HG03108 (cell line): Measurements from ENCODE around the gene CKB.
"Not testable (repeated sequence)": the region's sequence is repeated elsewhere in the genome, so short reads cannot be mapped to it uniquely, and the experiment has no call there.

Experiments
- ATAC-seq: cut with Tn5 transposase; IDR thresholded peaks from one replicate; pipeline ENCODE4 v1.9.1; 2021; ENCODE audit warnings: moderate library complexity; ENCODE audit not compliant: unreplicated experiment

Gene CKB

DNA sequence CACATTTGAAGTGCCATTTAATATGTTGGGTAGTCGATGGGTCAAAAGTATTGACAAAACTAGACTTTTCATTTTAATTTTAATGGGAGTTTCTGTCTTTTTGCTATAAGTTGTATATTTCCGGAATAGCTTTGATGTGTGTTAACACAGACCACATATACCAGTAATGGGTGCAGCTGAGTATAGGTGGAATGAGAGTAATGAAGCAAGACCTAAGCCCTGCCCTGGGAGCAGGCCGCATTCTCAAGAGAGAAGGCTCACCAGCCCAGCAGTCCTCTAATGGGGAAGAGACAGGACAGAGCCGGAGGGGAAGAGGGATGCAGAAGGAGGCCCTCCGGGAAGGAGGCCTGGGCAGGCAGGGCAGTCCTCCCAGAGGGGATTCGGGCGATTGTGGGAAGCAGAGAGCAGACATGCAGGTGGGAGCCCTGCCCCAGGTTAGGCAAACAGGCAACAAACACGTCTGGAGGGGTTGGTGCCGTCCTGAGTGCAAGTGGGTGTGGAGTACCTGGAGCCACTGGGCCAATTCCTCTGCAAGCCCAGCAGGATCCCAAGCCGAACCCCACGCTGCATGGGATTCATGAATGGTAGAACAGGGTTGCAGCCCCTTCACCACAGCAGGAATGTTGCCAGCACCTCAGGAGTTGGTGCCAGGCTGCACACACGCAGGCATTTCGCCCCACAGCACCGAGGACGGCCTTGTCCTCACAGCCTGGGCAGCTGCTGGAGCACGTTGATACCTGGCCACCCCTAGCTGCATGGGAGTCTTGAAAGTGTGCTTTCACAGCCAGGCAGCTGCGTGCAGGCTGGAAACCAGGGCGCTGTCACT is 7.8 kb downstream of the CKB start:
- ATAC-seq, result no peak

DNA sequence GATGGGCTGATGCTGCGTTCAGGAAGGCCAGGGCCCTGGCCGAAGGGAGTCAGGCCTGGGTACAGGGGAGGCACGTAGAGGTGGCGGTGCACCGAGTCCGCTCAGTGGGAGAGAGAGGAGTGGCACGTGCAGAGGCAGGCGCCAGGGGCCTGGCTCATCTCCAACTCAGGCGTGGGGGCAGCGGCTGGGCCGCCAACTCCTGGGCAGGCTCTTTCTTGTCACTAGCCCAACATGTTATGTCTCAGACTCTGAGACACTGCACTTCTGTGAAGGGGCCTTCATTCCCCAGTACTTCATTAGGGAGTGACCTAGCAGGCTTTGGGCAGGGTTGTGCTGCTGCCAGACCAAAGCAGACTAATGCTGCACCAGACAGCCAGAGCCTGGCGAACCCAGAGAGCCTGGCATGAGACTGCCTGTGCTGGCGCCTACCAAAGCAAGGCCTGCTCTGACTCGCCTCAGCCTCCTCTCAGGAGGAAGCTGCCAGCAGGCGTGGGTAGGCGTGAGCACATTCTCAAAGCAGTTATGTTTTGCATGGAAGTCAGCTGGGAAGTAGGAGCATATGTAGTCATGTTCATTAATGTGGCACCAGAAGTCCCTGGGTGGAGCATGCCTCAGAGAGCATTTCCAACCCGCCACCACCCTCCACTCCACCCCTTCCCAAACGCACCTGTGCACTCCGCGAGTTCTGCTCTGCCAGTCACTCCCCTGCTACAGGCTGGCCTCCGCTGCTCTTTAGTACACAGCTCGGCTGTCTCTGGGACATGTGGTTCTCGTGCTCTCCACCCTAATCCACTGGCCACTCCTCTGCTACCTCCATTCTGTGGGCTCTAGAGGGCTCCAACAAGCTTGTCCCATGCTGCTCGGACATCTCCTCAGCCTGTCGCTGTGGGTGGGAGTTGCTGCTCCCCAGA is 9.7 kb downstream of the CKB start:
- no peak for ATAC-seq

- not testable (repeated sequence) for ATAC-seq
Observed at GRCh38 chr14:103512180-103512579, 10.4 kb downstream of the CKB start.

- no peak for ATAC-seq
Observed at GRCh38 chr14:103510724-103511693, 11.6 kb downstream of the CKB start.

DNA sequence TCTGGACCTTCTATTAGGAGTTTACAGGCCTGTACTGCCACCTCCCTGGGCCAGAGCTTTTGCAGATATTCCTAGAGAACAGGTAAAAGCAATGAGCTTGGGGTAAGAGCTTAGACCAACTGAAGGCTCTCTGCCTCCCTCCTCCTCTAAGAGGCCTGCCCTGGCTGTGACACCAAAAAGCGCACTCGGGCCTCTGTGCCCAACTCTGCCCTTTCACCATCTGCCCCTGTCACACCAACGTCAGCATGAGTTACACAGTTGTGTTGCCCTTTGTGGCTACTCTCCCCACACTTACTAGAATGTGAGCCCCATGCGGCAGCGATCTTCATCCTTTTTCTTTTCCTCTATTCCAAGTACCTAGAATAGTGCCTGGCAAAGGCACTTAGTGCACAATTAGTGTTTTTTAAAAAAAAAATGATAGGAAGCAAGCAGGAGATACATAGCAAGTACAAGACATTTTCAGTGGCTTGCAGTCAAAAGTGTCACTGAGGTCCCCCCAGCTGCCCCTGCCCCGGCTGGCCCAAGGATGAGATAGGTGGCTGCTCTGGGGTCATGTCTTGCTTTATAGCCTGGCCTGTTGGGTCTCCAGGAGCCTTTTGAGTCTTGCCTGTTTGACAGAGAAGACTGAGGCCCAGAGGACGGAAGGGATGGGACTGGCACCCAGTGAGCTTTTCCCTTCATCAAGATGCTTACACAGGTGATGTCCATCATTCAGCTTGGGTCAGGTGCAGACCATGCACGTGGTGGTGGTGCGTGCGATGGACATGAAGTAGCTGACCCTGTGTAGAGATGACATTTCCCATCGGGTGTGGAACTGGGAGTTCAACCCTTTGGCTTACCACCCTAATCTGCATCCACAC is 12.5 kb downstream of the CKB start:
- ATAC-seq, result no peak

DNA sequence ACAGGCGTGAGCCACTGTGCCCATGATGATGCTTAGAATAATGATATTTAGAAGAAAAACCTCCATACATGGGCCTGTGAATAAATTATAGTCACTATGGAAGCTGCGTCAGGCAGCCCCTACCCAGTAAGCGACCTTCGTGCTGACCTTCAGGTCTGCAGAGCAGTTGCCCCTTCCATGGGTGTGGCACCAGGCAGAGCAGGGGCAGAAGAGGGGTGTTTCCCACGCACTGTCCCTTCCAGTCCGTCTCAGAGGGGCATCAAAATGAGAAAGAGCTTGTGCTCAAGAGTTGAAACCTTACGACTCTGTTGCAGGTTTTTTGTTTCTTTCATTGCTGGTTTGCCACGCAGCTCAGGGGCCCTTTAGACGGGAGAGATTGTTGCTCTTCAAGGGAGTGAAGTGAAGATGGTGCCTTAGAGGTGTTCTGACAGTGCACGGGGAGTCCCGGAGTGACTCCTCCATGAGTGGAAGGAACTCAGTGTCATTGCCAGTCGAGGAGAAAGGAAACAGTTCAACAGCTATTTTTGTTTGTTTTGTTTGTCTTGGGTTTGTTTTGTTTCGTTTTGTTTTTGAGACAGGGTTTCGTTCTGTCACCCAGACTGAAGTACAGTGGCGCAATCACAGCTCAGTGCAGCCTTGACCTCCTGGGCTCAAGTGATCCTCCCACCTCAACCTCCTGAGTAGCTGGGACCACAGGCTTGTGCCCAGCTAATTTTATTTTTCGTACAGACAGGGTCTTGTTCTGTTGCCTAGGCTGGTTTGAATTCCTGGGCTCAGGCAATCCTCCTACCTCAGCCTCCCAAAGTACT is 13.9 kb downstream of the CKB start:
- no peak for ATAC-seq

DNA sequence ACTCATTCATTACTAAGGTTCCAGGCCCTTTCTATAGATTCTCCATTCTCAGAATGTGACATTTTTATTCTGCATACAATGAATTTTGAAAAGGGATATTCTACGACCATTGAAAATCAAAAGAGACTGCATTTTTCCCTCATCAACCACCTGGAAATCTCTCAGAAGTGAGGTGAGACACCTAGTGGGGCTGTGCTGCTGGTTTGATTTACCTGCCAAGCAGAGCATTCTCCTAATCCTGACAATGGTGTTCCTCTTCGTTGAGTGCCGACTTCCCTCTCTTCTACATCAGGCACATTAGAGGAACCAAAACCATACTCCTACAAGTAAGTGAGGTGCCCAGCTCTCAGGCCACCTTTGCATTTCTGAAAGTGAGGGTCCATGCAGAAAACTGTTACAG is 14.9 kb downstream of the CKB start:
- no peak for ATAC-seq

GRCh38 chr14:103504991-103505565 is 17.6 kb downstream of the CKB start:
- ATAC-seq, result no peak

DNA sequence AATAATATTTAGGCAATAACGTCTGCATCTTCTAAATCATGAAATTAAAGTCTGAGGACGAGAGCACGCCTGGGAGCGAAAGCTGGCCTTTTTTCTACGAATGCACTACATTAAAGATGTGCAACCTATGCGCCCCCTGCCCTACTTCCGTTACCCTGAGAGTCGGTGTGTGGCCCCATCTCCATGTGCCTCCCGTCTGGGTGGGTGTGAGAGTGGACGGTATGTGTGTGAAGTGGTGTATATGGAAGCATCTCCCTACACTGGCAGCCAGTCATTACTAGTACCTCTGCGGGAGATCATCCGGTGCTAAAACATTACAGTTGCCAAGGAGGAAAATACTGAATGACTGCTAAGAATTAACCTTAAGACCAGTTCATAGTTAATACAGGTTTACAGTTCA is 19.3 kb downstream of the CKB start:
- ATAC-seq, result no peak

DNA sequence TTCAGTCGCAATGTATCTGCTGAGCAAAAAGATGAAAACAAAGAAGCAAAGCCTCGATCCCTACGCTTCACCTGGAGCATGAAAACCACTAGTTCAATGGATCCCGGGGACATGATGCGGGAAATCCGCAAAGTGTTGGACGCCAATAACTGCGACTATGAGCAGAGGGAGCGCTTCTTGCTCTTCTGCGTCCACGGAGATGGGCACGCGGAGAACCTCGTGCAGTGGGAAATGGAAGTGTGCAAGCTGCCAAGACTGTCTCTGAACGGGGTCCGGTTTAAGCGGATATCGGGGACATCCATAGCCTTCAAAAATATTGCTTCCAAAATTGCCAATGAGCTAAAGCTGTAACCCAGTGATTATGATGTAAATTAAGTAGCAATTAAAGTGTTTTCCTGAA is 19.8 kb downstream of the CKB start:
- ATAC-seq, result no peak

DNA sequence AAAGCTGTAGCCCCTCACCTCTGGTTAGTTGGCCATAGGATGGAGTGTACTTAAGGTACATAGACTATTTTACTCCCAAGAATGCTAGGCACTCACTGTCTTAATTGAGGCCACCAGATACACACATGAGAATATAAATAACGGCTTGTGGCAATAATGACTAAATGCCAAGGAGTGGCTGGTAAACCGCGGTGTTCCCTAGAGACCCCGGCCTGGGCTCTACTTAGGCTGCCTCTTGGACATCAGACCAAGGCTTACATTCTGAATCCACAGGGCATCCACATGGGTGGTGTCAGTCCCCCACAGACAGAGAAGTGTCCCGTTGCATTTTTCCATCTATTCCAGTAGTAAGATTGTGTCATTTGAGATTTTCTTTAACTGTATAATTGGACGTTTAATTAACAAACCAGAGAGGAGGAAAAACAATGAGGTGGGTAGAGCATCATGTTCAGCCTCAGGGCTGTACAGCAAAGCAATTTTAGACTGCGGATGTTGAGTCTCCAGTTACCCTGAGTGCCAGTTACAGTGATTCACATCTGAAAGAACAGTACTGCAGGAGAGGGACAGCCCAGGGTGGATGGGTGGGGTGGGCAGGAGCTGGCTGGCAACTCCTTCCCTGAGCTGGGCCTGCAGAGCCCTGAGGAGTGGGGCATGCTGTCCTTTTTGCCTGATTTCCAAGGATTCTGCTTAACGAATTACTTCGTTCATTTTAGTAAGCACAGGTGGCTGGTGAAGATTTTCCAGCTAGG is 20.5 kb downstream of the CKB start:
- ATAC-seq, result no peak

DNA sequence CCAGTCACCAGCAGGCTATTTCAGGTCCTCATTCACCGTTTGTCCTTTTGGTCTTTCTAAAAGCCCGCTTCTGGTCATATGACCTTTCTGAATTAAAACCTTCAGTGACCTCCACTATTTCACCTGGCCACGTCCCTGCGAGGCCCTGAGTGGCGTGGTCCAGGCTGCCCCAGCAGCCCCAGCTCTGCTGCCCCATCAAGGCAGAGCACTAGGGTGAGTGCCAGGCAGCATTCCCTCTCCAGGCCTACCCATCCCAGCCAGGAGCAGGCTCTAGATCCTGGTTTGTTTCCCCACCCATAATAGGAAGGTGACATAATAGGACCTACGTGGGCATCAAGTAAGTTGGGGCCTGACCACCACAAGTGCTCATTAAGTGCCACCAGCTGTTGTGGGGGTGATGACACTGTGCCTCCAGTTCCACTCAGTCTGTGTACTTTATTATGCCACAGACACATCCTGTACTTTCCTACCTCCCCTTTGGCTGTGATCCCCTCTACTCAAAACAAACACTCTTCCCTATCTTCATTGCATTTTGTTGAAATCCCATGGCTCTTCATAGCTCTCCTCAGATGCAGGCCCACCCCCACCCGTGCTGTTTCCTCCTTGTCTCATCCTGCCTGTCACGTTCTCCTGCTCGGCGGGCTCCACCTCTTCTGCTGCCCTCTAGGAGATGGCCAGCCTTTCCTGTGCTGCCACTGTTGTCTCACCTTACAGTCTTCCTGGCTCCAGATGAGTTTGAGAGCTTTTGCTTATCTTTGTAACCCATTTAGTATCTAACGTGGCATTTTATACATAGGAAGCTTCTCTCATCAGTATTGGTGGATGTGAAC is 21.4 kb downstream of the CKB start:
- no peak for ATAC-seq

DNA sequence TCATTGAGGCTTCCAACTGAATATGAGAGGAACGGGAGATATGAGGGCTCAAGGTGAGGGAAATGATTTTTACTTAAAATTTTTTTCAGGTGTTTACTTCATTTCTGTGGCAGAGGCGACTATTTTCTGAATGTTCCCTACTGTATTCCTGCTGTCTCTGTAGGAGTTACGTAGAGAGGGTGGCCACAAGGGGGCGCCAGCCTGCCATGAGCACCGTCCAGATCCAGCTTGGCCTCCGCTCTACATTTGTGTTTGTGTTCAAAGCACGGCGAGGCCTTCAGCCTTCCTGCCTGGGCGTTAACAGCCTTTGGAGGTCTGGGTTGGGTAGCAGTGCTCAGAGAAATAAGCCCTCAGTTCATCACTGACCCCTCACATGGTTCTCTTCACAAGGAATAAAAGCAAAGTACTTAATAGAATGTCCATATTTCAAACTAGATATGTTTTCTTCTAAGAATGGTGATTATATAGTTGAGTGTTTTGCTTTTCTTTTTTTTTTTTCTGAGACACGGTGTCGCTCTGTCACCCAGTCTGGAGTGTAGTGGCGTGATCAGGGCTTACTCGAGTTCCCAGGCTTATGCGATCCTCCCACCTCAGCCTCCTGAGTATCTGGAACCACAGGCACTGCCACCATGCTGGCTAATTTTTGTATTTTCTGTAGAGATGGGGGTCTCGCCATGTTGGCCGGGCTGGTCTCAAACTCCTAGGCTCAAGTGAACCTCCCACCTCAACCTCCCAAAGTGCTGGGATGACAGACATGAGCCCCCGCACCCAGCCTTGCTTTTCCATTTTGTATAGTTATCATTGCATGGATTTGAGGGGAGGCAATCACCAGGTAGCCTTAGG is 22.3 kb downstream of the CKB start:
- ATAC-seq, result no peak

- no peak for ATAC-seq
Observed at GRCh38 chr14:103499709-103500108, 22.9 kb downstream of the CKB start.

DNA sequence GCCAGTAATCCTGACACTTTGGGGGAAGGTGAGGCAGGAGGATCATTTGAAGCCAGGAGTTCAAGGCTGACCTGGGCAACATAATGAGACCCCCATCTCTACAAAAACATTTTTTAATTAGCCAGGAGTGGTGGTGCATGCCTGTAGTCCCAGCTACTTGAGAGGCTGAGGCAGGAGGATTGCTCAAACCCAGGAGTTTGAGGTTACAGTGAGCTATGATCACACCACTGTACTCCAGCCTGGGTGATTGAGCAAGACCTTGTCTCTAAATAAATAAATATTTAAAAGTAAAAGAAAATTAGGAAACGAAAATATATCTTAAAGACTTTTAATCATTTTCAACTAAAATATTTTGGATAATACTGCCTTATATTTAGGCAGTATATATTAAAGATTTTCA is 25.9 kb downstream of the CKB start:
- no peak for ATAC-seq

DNA sequence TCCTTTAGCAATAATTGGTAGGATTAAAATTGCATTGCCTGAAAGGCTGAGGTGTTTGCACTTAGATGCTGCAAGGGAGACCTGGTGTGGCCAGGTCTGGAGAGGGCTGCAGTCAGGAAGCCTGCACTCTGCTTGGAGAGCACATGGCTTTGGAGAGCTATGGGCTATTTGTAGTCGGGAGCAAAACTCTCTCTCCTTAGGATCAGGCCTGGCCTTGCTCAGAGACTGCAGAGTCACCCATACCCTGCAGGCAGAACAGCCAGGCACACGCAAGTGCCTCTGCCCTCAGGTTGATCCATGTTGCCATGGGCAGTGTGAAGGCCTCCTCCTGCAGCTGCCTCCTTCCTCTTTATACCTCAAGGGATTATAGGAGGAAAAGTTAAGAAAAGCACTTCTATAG is 26.8 kb downstream of the CKB start:
- no peak for ATAC-seq
